Retinal pigment epithelial cell (primary cell): ENCODE measurements around the gene FOXP1.

Source experiments
- DNase-seq: peaks from one replicate; pipeline ENCODE4 v3.0.0-alpha.2; 2010; ENCODE audit warnings: low read depth
- H3K4me3 ChIP-seq: 2 replicates; pipeline ENCODE4 v1.5.1; 2011; ENCODE audit warnings: mild to moderate bottlenecking, low read length, control low read depth, moderate library complexity
- CTCF ChIP-seq: conservative IDR thresholded peaks from 2 replicates; pipeline ENCODE4 v1.5.1; 2011; ENCODE audit warnings: low read depth, low read length, control low read depth, inconsistent platforms

FOXP1 gene

GRCh38 chr3:71127052-71127831 is 456.3 kb downstream of the FOXP1 start:
- no peak for TF ChIP-seq CTCF
- no peak overlapping the region for H3K4me3 ChIP-seq
- DNase-seq, result no peak

GRCh38 chr3:71125738-71126137 is 457.8 kb downstream of the FOXP1 start:
- DNase-seq, result no peak
- no peak for TF ChIP-seq CTCF
- no peak overlapping the region for H3K4me3 ChIP-seq

- H3K4me3 ChIP-seq, result no peak overlapping the region
- no peak for TF ChIP-seq CTCF
- DNase-seq, result no peak
Observed at GRCh38 chr3:71124048-71124447, 459.5 kb downstream of the FOXP1 start.

- H3K4me3 ChIP-seq, result no peak overlapping the region
- no peak for TF ChIP-seq CTCF
- no peak for DNase-seq
Observed at GRCh38 chr3:71122641-71123040, 460.9 kb downstream of the FOXP1 start.

GRCh38 chr3:71121429-71122167 is 461.9 kb downstream of the FOXP1 start:
- no peak for TF ChIP-seq CTCF
- DNase-seq, result no peak
- no peak overlapping the region for H3K4me3 ChIP-seq

- no peak for TF ChIP-seq CTCF
- DNase-seq, result no peak
- H3K4me3 ChIP-seq, result no peak overlapping the region
Observed at GRCh38 chr3:71120012-71120411, 463.5 kb downstream of the FOXP1 start.

- DNase-seq, result no peak
- no peak for TF ChIP-seq CTCF
- H3K4me3 ChIP-seq, result no peak overlapping the region
Observed at GRCh38 chr3:71119171-71119570, 464.4 kb downstream of the FOXP1 start.
